ENCODE measurements around the gene PPP1R14C.

PPP1R14C gene

GRCh38 chr6:150198532-150198931, 55.7 kb downstream of the PPP1R14C start:
- DNase-seq: no peak

GRCh38 chr6:150199241-150199640, 56.4 kb downstream of the PPP1R14C start:
- DNase-seq: no peak

GRCh38 chr6:150200428-150201100, 57.7 kb downstream of the PPP1R14C start:
- no peak for DNase-seq

GRCh38 chr6:150201285-150201684, 58.4 kb downstream of the PPP1R14C start:
- DNase-seq: no peak

GRCh38 chr6:150201772-150202329, 59.0 kb downstream of the PPP1R14C start:
- no peak for DNase-seq

GRCh38 chr6:150202404-150202803, 59.6 kb downstream of the PPP1R14C start:
- DNase-seq: no peak

GRCh38 chr6:150202934-150203333, 60.1 kb downstream of the PPP1R14C start:
- DNase-seq: no peak

- no peak for DNase-seq
Measured at GRCh38 chr6:150203378-150203777, 60.5 kb downstream of the PPP1R14C start.

- no peak for DNase-seq
Measured at GRCh38 chr6:150203871-150204545, 61.2 kb downstream of the PPP1R14C start.

- DNase-seq: no peak
Measured at GRCh38 chr6:150204705-150205472, 62.0 kb downstream of the PPP1R14C start.

GRCh38 chr6:150207931-150208570, 65.2 kb downstream of the PPP1R14C start:
- no peak for DNase-seq

- DNase-seq: no peak
Measured at GRCh38 chr6:150208611-150209352, 65.9 kb downstream of the PPP1R14C start.

GRCh38 chr6:150209415-150209814, 66.6 kb downstream of the PPP1R14C start:
- DNase-seq: no peak

GRCh38 chr6:150211700-150212511, 69.1 kb downstream of the PPP1R14C start:
- no peak for DNase-seq

- no peak for DNase-seq
Measured at GRCh38 chr6:150212778-150213177, 69.9 kb downstream of the PPP1R14C start.

GRCh38 chr6:150213301-150213700, 70.5 kb downstream of the PPP1R14C start:
- no peak for DNase-seq

GRCh38 chr6:150214310-150214709, 71.5 kb downstream of the PPP1R14C start:
- DNase-seq: no peak

GRCh38 chr6:150220634-150221551, 78.0 kb downstream of the PPP1R14C start:
- no peak for DNase-seq

GRCh38 chr6:150224820-150225219, 82.0 kb downstream of the PPP1R14C start:
- DNase-seq: no peak

GRCh38 chr6:150227281-150227680, 84.4 kb downstream of the PPP1R14C start:
- no peak for DNase-seq

Data from NCI-H1694 (cell line).